ENCODE data around the gene RAD9B.
"Not testable (repeated sequence)": the region's sequence is repeated elsewhere in the genome, so short reads cannot be mapped to it uniquely, and the experiment has no call there.

The RAD9B gene

GRCh38 chr12:110534811-110535210 is 32.7 kb downstream of the RAD9B start:
- Histone ChIP-seq H3K36me3 (ENCODE audit: insufficient read depth, low read length) (peaks cover 33% of the 10 kb centered on the region), H3K9ac (ENCODE audit: insufficient read length) (no peak overlapping the region)

GRCh38 chr12:110536834-110537604 is 34.9 kb downstream of the RAD9B start:
- Histone ChIP-seq H3K9me3 (ENCODE audit: low read depth, low read length) (no peaks in the 10 kb centered on the region), H3K27ac (no peak overlapping the region), H3K4me3 (no peak overlapping the region), H3K9ac (ENCODE audit: insufficient read length) (no peak overlapping the region), H3K36me3 (ENCODE audit: insufficient read depth, low read length) (peaks cover 36% of the 10 kb centered on the region)
- no peak for DNase-seq (ENCODE audit: low read depth, low spot score)
- TF ChIP-seq FOXP2 (optimal IDR thresholded peaks at IDR 0.05; ENCODE audit: control extremely low read depth, extremely low read length, insufficient read depth) (no peak), POLR2AphosphoS5 (IDR thresholded peaks at IDR 0.05; ENCODE audit: borderline replicate concordance, low read depth, low read length) (no peak), EZH2 (IDR thresholded peaks at IDR 0.05) (no peak)

More at GRCh38 chr12:110534811-110535210, 32.7 kb downstream of the RAD9B start:
- H3K27ac ChIP-seq: no peak overlapping the region
- TF ChIP-seq FOXP2 (optimal IDR thresholded peaks at IDR 0.05; ENCODE audit: control extremely low read depth, extremely low read length, insufficient read depth): no peak
- TF ChIP-seq POLR2AphosphoS5 (IDR thresholded peaks at IDR 0.05; ENCODE audit: borderline replicate concordance, low read depth, low read length): no peak
- no peak for TF ChIP-seq EZH2 (IDR thresholded peaks at IDR 0.05)
- H3K9me3 ChIP-seq (ENCODE audit: low read depth, low read length): no peaks in the 10 kb centered on the region
- H3K4me3 ChIP-seq: no peak overlapping the region
- DNase-seq (ENCODE audit: low read depth, low spot score): no peak

- H3K4me3 ChIP-seq: no peak overlapping the region
- DNase-seq (ENCODE audit: low read depth, low spot score): no peak
- H3K27ac ChIP-seq: no peak overlapping the region
- TF ChIP-seq POLR2AphosphoS5 (IDR thresholded peaks at IDR 0.05; ENCODE audit: borderline replicate concordance, low read depth, low read length) (no peak), FOXP2 (optimal IDR thresholded peaks at IDR 0.05; ENCODE audit: control extremely low read depth, extremely low read length, insufficient read depth) (no peak), EZH2 (IDR thresholded peaks at IDR 0.05) (no peak)
- peaks cover 38% of the 10 kb centered on the region for H3K36me3 ChIP-seq (ENCODE audit: insufficient read depth, low read length)
- H3K9me3 ChIP-seq (ENCODE audit: low read depth, low read length): no peaks in the 10 kb centered on the region
- no peak overlapping the region for H3K9ac ChIP-seq (ENCODE audit: insufficient read length)
Observed at GRCh38 chr12:110537605-110538409, 35.7 kb downstream of the RAD9B start.

- no peak overlapping the region for H3K9ac ChIP-seq (ENCODE audit: insufficient read length)
- H3K9me3 ChIP-seq (ENCODE audit: low read depth, low read length): no peaks in the 10 kb centered on the region
- no peak overlapping the region for H3K4me3 ChIP-seq
- DNase-seq (ENCODE audit: low read depth, low spot score): no peak
- H3K36me3 ChIP-seq (ENCODE audit: insufficient read depth, low read length): peaks cover 38% of the 10 kb centered on the region
- TF ChIP-seq POLR2AphosphoS5 (IDR thresholded peaks at IDR 0.05; ENCODE audit: borderline replicate concordance, low read depth, low read length) (no peak), FOXP2 (optimal IDR thresholded peaks at IDR 0.05; ENCODE audit: control extremely low read depth, extremely low read length, insufficient read depth) (no peak), EZH2 (IDR thresholded peaks at IDR 0.05) (no peak)
- H3K27ac ChIP-seq: no peak overlapping the region
Observed at GRCh38 chr12:110538869-110539622, 36.9 kb downstream of the RAD9B start.

- TF ChIP-seq POLR2AphosphoS5 (IDR thresholded peaks at IDR 0.05; ENCODE audit: borderline replicate concordance, low read depth, low read length) (no peak), EZH2 (IDR thresholded peaks at IDR 0.05) (no peak), FOXP2 (optimal IDR thresholded peaks at IDR 0.05; ENCODE audit: control extremely low read depth, extremely low read length, insufficient read depth) (no peak)
- Histone ChIP-seq H3K4me3 (no peak overlapping the region), H3K9ac (ENCODE audit: insufficient read length) (no peak overlapping the region), H3K36me3 (ENCODE audit: insufficient read depth, low read length) (peaks cover 38% of the 10 kb centered on the region), H3K9me3 (ENCODE audit: low read depth, low read length) (no peaks in the 10 kb centered on the region), H3K27ac (no peak overlapping the region)
- DNase-seq (ENCODE audit: low read depth, low spot score): no peak
Observed at GRCh38 chr12:110540048-110540447, 37.9 kb downstream of the RAD9B start.

- Histone ChIP-seq H3K9ac (ENCODE audit: insufficient read length) (no peak overlapping the region), H3K4me3 (no peak overlapping the region), H3K9me3 (ENCODE audit: low read depth, low read length) (no peaks in the 10 kb centered on the region), H3K36me3 (ENCODE audit: insufficient read depth, low read length) (peaks cover 14% of the 10 kb centered on the region), H3K27ac (no peak overlapping the region)
- DNase-seq (ENCODE audit: low read depth, low spot score): no peak
- TF ChIP-seq POLR2AphosphoS5 (IDR thresholded peaks at IDR 0.05; ENCODE audit: borderline replicate concordance, low read depth, low read length) (no peak), EZH2 (IDR thresholded peaks at IDR 0.05) (no peak), FOXP2 (optimal IDR thresholded peaks at IDR 0.05; ENCODE audit: control extremely low read depth, extremely low read length, insufficient read depth) (no peak)
Observed at GRCh38 chr12:110543252-110543959, 41.3 kb downstream of the RAD9B start.

- H3K36me3 ChIP-seq (ENCODE audit: insufficient read depth, low read length): peaks cover 8% of the 10 kb centered on the region
- H3K4me3 ChIP-seq: no peak overlapping the region
- H3K9ac ChIP-seq (ENCODE audit: insufficient read length): no peak overlapping the region
- H3K27ac ChIP-seq: no peak overlapping the region
- DNase-seq (ENCODE audit: low read depth, low spot score): no peak
- TF ChIP-seq POLR2AphosphoS5 (IDR thresholded peaks at IDR 0.05; ENCODE audit: borderline replicate concordance, low read depth, low read length) (no peak), FOXP2 (optimal IDR thresholded peaks at IDR 0.05; ENCODE audit: control extremely low read depth, extremely low read length, insufficient read depth) (no peak), EZH2 (IDR thresholded peaks at IDR 0.05) (no peak)
- H3K9me3 ChIP-seq (ENCODE audit: low read depth, low read length): no peaks in the 10 kb centered on the region
Observed at GRCh38 chr12:110543965-110544364, 41.8 kb downstream of the RAD9B start.

GRCh38 chr12:110545259-110545658 is 43.1 kb downstream of the RAD9B start:
- H3K4me3 ChIP-seq; H3K36me3 ChIP-seq (ENCODE audit: insufficient read depth, low read length); H3K9ac ChIP-seq (ENCODE audit: insufficient read length); DNase-seq (ENCODE audit: low read depth, low spot score); H3K9me3 ChIP-seq (ENCODE audit: low read depth, low read length): not testable (repeated sequence)
- H3K27ac ChIP-seq: 0 out of 2 replicates have a peak overlapping the region, but pooled peaks have one; percentile 21

Data from SK-N-MC (cell line).